Hypothalamus (tissue), 51 donors: ENCODE measurements around the gene WDR18.
A peak's percentile ranks its signal among the peaks of the same experiment; 100 is the strongest.

Experiments used
- DNase-seq, 51 donors: peaks; one replicate each; lab custom pipeline; 2025; lab: John Stamatoyannopoulos, UW

WDR18 gene

GRCh38 chr19:990746-991145, 6.6 kb downstream of the WDR18 start:
- no peak for DNase-seq

- peak in 3 of 51 donors; percentile 12 to 35 (median 35) for DNase-seq
Measured at GRCh38 chr19:991174-991931, 7.2 kb downstream of the WDR18 start.

DNA sequence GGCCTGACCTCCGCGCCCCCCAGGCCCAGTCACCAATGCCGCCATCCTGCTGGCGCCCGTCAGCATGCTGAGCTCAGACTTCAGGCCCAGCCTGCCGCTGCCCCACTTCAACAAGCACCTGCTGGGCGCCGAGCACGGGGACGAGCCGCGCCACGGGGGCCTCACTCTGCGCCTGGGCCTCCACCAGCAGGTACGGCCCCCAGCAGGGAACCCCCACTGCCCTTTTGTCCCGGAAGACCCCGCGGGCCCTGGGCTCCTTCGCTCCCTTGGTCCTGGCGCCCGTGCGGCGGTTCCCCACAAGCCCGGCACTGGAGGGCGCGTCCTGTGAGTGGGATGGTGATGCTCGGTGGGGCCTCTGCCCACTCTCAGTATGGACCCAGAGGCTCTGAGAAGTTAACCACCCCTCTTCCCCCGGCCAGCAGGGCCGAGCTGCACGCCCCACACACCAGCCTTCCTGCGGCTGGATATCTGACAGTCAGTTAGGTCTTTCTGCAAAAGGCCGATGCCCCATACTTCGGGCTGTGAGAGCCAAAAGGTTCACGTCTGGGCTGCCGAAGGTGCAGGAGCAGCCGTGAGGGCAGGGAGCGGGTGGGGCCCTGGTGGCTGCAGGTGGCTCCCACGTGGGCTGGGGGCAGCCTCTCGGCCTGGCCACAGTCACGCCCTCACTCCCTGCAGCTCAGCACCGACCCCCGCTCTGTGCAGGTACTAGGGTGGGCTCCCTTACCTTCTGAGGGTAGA, 8.0 kb downstream of the WDR18 start:
- DNase-seq = no peak

DNA sequence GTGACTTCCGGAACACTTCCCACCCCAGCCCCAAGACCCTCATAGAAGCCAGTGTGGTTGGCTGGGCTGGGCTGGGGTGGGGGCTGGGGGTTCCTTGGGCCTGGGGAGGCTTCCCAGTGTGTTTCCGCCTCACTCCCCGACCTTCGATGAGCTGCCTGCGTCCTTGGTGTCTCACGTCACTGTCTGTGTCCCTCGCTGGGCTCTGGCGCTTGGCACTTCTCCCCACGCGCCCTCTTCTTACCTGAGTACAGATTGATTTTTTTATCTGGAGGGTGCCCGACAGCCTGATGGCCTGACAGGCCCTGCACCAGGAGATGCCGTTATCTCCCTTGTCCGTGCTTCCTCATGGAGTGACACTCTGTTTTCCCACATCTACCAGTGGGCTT, 8.5 kb downstream of the WDR18 start:
- no peak for DNase-seq

GRCh38 chr19:993361-993830, 9.3 kb downstream of the WDR18 start:
- DNase-seq = no peak

DNA sequence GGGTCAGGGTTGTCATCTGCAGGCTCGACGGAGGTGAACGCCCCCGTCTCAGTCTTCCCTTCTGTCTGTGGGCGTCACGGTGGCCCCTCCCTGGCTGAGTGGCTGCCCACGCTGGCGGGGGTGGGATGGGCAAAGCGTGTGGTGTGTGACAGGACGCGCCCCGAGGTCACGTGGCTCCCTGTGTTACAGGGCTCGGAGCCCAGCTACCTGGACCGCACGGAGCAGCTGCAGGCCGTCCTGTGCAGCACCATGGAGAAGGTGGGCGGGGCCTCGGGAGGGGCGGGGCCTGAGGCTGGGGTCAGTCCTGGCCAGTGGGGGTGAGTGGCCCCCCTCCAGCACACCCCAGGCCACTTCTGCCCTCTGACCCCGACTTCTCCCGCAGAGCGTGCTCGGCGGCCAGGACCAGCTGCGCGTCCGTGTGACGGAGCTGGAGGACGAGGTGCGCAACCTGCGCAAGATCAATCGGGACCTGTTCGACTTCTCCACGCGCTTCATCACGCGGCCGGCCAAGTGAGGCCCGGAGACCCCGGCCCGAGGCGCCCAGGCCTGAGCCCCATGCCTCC, 9.8 kb downstream of the WDR18 start:
- DNase-seq = no peak

GRCh38 chr19:994516-994915, 10.4 kb downstream of the WDR18 start:
- no peak for DNase-seq

DNA sequence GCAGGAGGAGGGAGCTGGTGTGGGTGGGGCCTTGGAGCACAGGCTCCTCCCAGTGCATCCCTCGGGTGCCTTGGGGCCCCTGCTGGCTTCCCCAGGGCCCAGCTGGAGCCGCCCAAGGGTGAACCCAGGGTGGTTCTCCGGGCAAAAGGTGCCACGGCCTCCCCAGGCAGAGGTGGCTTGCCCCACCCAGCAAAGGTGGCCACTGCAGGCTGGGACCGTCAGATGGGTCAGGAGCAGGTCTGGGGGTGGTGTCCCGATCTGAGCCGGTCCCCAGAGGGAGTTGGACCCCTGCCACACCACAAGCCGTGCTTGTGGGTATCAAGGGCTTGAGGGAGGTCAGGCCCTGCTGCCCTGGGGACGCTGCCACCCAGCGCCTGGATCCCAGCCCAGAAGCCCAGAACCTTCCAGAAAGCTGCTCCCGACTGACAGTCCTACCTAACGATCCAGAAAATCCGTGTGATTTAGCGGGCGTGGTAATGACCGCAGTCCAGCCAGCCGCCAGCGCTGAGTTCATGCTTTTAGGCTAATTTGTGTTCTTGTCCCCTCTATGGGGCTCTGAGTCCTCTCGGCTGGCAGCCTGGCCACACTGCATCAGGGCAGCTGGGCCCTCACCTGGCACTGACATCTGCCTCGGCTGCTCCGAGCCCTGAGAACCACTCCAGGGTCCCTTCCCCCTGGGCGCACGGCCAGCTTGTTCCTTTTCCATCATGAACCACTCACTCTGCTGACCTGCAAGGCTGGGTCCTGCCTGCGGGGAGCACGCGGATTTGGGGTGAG, 11.1 kb downstream of the WDR18 start:
- peak in 1 of 51 donors; percentile 6 for DNase-seq

- peak in 4 of 51 donors; percentile 8 to 27 (median 18) for DNase-seq
Measured at GRCh38 chr19:996051-996838, 12.1 kb downstream of the WDR18 start.

DNA sequence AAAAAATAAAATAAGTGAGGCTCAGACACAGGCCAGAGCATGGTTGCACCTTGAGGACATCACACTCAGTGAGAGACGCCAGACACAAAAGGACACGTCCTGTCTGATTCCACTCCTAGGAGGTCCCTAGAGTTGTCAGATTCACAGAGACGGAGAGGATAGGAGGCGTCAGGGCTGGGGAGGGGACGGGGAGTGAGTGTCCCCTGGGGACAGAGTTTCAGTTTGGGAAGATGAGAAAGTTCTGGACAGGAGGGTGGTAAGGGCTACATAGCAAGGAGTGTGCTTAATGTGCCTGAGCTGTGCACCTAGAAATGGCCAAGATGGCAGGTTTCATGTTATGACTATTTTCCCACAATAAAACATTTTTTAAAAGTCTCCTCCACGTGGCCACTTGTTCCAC, 13.9 kb downstream of the WDR18 start:
- DNase-seq = no peak

DNA sequence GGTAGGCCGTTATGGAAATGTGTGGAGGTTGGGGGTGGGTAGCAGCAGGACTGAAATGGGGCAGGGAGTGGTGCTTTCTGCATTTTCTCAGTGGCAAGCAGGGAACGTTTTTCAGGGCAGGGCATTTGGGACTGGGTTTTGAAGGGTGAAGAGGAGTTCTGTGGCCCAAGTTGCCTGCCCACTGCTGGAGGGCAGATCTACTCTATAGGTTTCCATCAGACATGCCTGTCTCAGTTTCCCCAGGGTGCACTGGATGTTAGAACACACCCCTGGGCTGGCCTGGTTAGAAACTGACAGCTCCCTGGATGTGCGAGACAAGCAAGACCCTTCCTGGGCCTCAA, 15.2 kb downstream of the WDR18 start:
- DNase-seq = no peak

DNA sequence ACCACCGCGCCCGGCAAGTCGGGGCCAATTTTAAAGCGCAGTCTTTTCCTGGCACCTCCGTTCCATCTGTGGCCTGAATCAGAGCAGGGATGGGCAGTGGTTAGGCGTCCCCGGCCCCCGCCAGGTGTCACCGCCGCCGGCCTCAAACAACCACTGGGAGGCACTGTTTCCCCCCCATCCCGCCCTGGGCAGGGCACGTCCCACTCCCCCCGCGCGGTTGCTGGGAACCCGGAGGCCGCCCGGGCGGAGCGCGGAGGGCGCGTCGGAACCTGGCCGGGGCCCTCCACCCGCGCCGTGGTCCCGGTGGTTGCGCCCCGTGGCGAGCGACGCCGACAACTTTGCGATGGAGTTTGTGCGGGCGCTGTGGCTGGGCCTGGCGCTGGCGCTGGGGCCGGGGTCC, 15.9 kb downstream of the WDR18 start, which contains the start of gene GRIN3B:
GRIN3B (plus strand) TSS at position 325 of the 400 bp plus-strand sequence; CDS start at position 344, 19 bp downstream.
- peak in 4 of 51 donors; percentile 5 to 19 (median 14) for DNase-seq

- DNase-seq = no peak
Measured at GRCh38 chr19:1000591-1001537, 16.7 kb downstream of the WDR18 start.

GRCh38 chr19:1001538-1002166, 17.5 kb downstream of the WDR18 start:
- DNase-seq = peak in 15 of 51 donors; percentile 2 to 53 (median 20)

GRCh38 chr19:1002600-1002999, 18.5 kb downstream of the WDR18 start:
- no peak for DNase-seq

DNA sequence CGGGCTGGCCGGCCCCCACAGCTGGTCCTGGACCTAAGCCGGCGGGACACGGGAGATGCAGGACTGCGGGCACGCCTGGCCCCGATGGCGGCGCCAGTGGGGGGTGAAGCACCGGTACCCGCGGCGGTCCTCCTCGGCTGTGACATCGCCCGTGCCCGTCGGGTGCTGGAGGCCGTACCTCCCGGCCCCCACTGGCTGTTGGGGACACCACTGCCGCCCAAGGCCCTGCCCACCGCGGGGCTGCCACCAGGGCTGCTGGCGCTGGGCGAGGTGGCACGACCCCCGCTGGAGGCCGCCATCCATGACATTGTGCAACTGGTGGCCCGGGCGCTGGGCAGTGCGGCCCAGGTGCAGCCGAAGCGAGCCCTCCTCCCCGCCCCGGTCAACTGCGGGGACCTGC, 19.1 kb downstream of the WDR18 start:
- no peak for DNase-seq

GRCh38 chr19:1004204-1004802, 20.2 kb downstream of the WDR18 start:
- DNase-seq = no peak
